ENCODE results near the gene AP4S1.
"Not testable (repeated sequence)": the region's sequence is repeated elsewhere in the genome, so short reads cannot be mapped to it uniquely, and the experiment has no call there.

AP4S1 gene

DNA sequence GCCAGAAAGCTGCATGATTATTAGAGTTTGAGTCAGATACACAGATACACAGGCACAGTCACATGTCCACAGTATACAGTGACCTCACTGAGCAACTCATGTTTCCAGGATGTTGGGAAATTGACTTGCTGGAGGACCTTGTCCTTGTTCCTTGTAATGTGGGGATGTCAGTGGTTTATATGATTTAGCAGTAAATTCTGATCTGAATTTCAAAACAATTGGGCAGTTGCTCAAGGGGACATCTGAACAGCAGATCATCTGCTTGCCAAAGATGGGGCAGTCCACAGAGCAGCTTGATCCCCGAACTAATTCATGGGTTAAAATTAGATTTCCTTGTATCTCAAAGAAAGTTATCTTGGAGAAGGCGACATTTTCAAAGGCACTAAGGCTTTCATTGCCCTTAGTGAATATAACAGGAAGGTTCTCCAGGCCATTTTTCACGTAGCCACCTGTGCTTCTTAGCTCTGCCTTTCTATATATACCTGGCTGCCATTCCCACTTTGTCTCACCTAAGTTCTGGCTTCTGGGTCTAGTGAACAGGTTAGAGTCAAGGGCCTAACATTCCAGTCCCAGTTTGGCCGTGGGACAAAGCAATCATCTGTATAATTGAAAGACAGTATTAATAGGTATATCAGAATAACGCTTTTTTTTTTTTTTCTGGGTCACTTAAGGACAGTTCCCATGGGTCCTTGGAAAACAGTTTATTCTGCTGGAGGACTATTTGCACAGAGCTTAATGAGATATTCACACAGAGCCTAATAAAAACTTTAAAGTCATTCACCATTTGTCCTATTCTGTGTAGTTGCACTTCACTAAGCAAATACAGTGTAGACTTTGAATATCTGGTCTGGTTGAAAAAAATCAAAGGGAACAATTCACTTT is 65.7 kb downstream of the AP4S1 start:
- no peak for DNase-seq (ENCODE audit: low read depth)

- DNase-seq (ENCODE audit: low read depth) = no peak
These were observed 66.8 kb downstream of the AP4S1 start for GRCh38 chr14:31092160-31092708.

DNA sequence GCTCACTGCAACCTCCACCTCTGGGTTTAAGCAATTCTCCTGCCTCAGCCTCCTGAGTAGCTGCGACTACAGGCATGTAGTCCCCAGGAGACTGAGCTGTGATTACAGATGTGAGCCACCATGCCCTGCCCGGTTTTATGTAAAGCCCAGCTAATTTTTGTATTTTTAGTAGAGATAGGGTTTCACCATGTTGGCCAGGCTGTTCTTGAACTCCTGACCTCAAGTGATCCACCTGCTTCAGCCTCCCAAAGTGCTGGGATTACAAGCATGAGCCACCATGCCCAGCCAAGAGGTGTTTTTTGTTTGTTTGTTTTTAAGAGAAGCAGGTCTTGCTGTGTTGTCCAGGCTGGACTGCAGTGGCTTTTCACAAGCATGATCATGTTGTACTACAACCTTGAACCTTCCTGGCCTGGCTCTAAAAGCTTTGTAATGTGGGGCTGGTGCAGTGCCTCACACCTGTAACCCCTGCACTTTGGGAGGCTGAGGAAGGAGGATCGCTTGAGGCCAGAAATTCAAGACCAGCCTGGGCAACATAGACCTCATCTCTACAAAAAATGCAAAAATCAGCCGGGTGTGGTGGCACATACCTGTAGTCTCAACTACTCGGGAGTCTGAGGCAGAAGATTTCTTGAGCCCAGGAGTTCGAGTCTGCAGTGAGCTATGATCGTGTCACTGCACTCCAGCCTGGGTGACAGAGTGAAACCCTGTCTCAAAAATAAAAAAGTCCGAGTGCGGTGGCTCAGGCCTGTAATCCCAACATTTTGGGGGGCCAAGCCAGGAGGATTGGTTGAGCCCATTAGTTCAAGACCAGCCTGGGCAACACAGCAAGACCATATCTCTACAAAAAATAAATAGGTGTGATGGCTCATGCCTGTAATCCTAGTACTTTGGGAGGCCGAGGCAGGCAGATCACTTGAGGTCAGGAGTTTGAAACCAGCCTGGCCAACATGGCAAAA is 68.7 kb downstream of the AP4S1 start:
- not testable (repeated sequence) for DNase-seq (ENCODE audit: low read depth)

- not testable (repeated sequence) for DNase-seq (ENCODE audit: low read depth)
These were observed 70.4 kb downstream of the AP4S1 start for GRCh38 chr14:31095817-31096216.

GRCh38 chr14:31096255-31096654 is 70.8 kb downstream of the AP4S1 start:
- no peak for DNase-seq (ENCODE audit: low read depth)

GRCh38 chr14:31097081-31097480 is 71.6 kb downstream of the AP4S1 start:
- no peak for DNase-seq (ENCODE audit: low read depth)

DNA sequence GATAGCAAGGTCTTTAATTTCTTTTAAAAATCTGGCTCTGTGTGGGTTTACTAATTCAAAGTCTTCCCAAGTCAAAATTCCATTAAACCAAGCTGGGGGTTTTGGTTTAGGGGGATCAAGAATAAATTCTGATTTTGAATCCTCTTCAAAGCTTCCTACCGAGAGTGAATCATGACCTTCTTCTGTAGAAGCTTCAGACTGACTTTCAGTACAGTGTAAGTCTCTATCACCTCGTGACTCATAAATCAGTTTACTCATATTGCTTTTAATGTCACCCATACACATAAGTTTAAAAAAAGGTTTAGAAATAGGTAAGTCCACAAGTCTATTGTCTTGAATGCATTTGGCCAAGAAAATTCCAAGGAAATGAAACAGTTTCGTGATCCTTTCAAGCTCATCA is 81.3 kb downstream of the AP4S1 start:
- no peak for DNase-seq (ENCODE audit: low read depth)

DNA sequence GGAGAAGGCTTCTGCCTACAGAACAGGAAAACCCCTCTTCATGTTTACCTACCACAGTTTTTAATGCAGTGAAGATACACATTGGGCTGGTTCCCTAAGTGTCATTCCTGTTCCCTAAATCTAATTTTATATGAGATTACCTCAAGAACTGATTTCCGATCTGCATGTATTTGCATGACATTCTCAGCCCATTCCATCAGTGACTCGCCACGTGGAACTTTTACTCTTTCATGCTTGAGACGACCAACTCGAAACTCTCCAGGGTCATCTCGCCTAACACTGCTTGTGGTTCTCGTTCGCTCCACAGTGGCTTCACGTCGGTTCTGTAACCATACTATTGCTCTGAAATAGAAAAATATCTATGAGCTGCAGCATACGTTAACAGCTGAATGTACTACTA is 83.8 kb downstream of the AP4S1 start:
- no peak for DNase-seq (ENCODE audit: low read depth)

GRCh38 chr14:31110872-31111271 is 85.4 kb downstream of the AP4S1 start:
- DNase-seq (ENCODE audit: low read depth) = no peak

- no peak for DNase-seq (ENCODE audit: low read depth)
These were observed 88.3 kb downstream of the AP4S1 start for GRCh38 chr14:31113794-31114193.

DNA sequence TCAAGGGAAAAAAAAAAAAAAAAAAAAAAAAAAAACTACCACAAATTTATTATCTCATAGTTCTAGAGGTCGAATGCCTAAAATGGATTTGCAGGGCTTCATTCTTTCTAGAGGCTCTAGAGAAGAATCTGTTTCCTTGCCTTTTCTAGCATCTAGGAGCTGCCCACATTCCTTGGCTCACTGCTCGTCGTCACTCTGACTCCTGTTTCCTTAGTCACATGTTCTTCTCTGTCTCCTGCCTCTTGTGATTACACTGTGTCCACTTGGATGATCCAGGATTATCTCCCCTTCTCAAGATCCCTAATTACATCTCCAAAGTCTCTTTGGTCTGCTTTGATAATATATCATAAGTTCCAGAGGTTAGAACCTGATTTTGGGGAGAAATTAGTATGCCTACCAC is 93.4 kb downstream of the AP4S1 start:
- no peak for DNase-seq (ENCODE audit: low read depth)

GRCh38 chr14:31122098-31122611 is 96.7 kb downstream of the AP4S1 start:
- DNase-seq (ENCODE audit: low read depth) = no peak

DNA sequence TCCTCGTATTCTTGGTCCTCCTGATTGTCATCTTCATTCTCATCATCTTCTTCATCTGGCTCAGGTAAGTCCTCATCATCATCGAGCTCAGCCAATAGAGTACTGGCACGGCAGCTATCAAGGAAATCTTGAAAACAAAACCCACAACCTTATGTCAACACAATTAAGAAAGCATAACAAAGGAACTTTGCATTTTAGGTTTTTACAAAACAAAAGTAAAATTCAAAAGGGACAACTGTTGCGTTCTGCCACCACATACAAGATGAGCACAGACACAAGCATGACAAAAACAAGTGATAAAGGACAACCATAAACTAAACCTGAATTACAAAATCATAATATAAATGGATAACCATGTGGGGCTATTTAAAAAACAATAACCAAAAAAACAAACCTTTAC is 97.5 kb downstream of the AP4S1 start:
- DNase-seq (ENCODE audit: low read depth) = no peak

- no peak for DNase-seq (ENCODE audit: low read depth)
These were observed 98.7 kb downstream of the AP4S1 start for GRCh38 chr14:31124197-31124596.

DNA sequence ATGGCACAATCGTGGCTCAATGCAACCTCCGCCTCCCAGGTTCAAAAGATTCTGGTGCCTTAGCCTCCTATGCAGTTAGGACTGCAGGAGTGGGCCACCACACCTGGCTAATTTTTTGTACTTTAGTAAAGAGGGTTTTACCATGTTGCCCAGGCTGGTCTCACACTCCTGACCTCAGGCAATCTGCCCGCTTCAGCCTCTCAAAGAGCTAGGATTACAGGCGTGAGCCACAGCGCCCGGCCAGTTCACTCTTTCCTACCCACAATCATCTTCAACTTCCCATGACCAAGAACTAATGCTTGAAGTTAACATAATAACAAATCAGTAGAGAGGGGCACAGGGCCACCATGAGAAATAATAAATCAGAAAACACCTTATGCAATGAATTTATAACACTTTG is 99.8 kb downstream of the AP4S1 start:
- DNase-seq (ENCODE audit: low read depth) = no peak

DNA sequence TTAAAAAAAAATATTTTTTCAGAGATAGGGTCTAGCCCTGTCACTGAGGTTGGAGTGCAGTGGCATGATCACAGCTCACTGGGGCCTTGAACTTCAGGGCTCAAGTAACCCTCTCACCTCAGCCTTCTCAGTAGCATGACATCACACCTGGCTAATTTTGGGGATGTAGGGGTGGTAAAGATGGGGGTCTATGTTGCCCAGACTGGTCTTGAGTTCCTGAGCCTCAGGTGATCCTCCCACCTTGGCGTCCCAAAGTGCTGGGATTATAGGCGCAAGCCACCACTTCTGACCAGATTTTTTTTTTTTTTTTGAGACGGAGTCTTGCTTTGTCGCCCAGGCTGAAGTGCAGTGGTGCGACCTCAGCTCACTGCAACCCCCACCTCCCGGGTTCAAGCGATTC is 101.2 kb downstream of the AP4S1 start:
- no peak for DNase-seq (ENCODE audit: low read depth)

DNA sequence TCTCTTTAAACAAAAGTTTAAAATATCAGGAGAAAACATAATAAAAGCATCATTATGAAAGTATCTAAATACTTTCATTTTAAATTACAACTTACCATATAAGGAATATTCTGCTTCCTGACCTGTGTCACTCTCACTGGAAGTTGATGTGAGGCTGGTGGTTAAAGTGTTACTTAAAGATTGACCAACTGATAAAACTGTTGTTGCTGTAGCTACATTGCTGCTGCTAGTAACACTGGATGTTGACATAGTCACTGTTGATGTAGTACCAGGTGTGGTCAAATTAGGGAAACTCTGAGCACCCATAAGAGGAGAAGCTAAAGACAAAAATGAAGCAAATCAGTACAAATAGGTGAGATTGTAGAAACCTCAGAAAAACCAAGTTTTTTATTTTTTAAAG is 102.2 kb downstream of the AP4S1 start:
- DNase-seq (ENCODE audit: low read depth) = peak; percentile 4

DNA sequence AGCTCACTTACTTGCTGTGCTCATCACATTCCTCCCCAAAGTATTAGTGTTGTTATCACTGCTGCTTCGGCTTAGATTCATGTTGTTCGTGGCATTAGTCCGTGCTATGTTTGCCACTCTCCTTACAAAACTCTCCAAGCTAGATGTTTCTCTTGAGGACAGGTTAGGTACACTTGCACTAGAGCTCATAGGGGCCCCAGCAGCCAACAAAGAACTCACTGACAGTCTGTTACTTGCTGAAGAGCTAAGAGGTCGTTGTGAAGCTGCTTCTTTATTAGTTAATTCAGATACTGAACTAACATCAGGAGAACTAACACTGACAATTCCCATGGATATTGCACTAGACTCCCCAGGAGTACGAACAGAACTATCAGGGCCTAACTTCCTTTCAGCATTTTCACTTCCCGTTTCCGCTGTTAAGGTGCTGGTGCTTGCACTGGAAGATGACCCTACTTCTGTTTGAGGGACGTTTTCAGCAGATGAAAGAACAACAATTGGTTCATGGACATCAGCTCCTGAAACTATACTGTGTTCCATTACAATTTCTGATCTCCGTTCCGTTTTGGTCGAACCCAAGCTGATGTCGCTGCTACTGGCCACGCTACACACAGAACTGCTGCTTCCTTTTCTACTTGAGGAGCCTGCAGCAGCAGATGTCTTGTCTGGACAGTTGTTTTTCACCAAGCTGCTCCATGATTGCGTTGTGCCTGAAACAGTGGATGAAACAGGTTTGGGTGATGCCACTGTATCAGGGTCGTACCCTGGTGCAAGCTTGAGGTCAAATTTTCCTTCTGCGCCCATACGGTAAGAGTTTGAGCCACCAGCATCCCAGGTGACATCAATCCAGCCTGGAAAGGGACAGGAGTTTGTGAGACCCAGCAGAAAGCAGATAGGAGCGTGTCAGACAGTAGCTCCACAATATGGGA is 103.4 kb downstream of the AP4S1 start:
- DNase-seq (ENCODE audit: low read depth) = no peak

GRCh38 chr14:31133133-31133532 is 107.7 kb downstream of the AP4S1 start:
- no peak for DNase-seq (ENCODE audit: low read depth)

DNA sequence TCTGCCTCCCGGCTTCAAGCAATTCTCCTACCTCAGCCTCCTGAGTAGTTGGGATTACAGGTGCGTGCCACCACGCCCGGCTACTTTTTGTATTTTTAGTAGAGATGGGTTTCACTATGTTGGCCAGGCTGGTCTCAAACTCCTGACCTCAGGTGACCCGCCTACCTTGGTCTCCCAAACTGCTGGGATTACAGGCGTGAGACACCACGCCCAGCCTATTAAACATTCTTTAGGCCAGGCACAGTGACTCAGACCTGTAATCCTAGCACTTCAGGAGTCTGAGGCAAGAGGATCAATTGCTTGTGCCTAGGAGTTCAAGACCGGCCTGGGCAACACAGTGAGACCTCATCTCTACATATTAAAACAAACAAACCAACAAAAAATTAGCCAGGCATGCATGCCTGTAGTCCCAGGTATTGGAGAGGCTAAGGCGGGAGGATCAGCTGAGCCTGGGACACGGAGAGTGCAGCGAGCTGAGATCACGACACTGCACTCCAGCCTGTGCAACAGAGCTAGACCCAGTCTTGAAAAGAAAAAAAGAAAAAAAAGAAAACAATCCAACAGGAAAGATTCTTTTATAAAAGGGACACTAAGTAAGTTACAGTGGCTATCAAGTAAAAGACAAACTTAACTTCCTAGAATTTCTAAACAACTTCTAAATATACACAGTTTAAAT is 111.9 kb downstream of the AP4S1 start:
- DNase-seq (ENCODE audit: low read depth) = no peak

DNA sequence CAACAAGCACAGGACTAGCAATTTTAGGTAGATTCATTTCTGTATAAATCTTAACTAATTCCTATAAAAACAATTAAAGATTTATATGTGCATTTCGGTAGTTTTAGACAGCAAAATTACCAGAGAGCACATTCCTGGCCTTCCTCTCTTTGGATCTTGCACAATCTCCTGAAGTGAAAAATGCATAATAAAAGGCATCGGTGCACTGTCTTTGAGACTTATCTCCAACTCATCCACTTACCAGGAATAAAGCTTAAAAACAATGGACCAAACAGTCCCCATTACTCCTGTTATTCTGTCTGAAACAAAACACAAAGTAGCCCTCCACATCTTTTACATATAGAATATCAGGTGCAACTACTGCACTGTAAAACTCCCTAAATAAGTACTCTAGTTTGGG is 112.9 kb downstream of the AP4S1 start:
- DNase-seq (ENCODE audit: low read depth) = no peak
